H1 (cell line): ENCODE measurements around the gene PCYT2.

Source experiments
- ASH2L ChIP-seq: fragments of 200-600, 300-600 bp; sonication (generic); IDR thresholded peaks from one replicate; pipeline ENCODE4 v1.7.1; 2017; ENCODE audit warnings: low read length
- CREB1 ChIP-seq: IDR thresholded peaks from 2 replicates; pipeline ENCODE4 v1.6.1; 2012; ENCODE audit warnings: inconsistent platforms
- GABPA ChIP-seq: IDR thresholded peaks from 2 replicates; pipeline ENCODE4 v1.6.1; 2011; ENCODE audit warnings: mild to moderate bottlenecking, low read length, moderate library complexity, borderline replicate concordance; ENCODE audit not compliant: insufficient read depth
- JUND ChIP-seq: IDR thresholded peaks from 2 replicates; pipeline ENCODE4 v1.6.1; 2011; ENCODE audit warnings: mild to moderate bottlenecking, improper control_type of control experiment, low read length
- POLR2AphosphoS5 ChIP-seq: IDR thresholded peaks from 2 replicates; pipeline ENCODE4 v1.6.1; 2011; ENCODE audit warnings: low read depth, low read length
- RAD21 ChIP-seq, 2 experiments: IDR thresholded peaks in 1 of 2; conservative IDR thresholded peaks in 1 of 2; 2 replicates each; pipeline ENCODE4 v1.6.1; 2011; ENCODE audit warnings: low read depth in 2 of 2, low read length in 2 of 2, improper control_type of control experiment in 1 of 2, inconsistent platforms in 1 of 2, mild to moderate bottlenecking in 1 of 2, moderate library complexity in 1 of 2
- TCF12 ChIP-seq: IDR thresholded peaks from 2 replicates; pipeline ENCODE4 v1.6.1; 2011; ENCODE audit warnings: low read depth, mild to moderate bottlenecking, low read length
- USF2 ChIP-seq: IDR thresholded peaks from 2 replicates; pipeline ENCODE4 v1.6.1; 2011; ENCODE audit warnings: low read length, improper control_type of control experiment
- TF ChIP-seq, protein P1 (sequence below), 3 experiments: IDR thresholded peaks; 1 replicate in 2 of 3; 2 replicates in 1 of 3; pipeline versions ENCODE4 v1.5.1 to v1.6.1; 2011; ENCODE audit warnings: low read length in 3 of 3, mild to moderate bottlenecking in 3 of 3, inconsistent platforms in 2 of 3, low read depth in 1 of 3, moderate library complexity in 1 of 3; ENCODE audit not compliant: insufficient read depth in 1 of 3; ENCODE audit errors: control extremely low read depth in 1 of 3

- TF ChIP-seq, protein P1, sequence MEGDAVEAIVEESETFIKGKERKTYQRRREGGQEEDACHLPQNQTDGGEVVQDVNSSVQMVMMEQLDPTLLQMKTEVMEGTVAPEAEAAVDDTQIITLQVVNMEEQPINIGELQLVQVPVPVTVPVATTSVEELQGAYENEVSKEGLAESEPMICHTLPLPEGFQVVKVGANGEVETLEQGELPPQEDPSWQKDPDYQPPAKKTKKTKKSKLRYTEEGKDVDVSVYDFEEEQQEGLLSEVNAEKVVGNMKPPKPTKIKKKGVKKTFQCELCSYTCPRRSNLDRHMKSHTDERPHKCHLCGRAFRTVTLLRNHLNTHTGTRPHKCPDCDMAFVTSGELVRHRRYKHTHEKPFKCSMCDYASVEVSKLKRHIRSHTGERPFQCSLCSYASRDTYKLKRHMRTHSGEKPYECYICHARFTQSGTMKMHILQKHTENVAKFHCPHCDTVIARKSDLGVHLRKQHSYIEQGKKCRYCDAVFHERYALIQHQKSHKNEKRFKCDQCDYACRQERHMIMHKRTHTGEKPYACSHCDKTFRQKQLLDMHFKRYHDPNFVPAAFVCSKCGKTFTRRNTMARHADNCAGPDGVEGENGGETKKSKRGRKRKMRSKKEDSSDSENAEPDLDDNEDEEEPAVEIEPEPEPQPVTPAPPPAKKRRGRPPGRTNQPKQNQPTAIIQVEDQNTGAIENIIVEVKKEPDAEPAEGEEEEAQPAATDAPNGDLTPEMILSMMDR (IDR thresholded peaks at IDR 0.05; ENCODE audit: control extremely low read depth in 1 of 3, insufficient read depth in 1 of 3, low read depth in 1 of 3, low read length in 3 of 3): no peak
- TF ChIP-seq TCF12 (no peak), GABPA (no peak), CREB1 (no peak), POLR2AphosphoS5 (no peak), RAD21 (IDR thresholded peaks at IDR 0.05 in 1 of 2, conservative IDR thresholded peaks at IDR 0.05 in 1 of 2; ENCODE audit: low read depth in 2 of 2, low read length in 2 of 2) (no peak), ASH2L (no peak), USF2 (no peak), JUND (no peak)
Measured at GRCh38 chr17:81944858-81945257, 33.7 kb upstream of the PCYT2 start.
